Gastroesophageal sphincter (tissue), 4 donors: ENCODE data around the gene GDF3. TPM values are rescaled to one million over a fixed set of nuclear protein-coding genes. Genes with fewer than 3 reads are reported as not detected.
A peak's percentile ranks its signal among the peaks of the same experiment; 100 is the strongest.
"Not testable (repeated sequence)": the region's sequence is repeated elsewhere in the genome, so short reads cannot be mapped to it uniquely, and the experiment has no call there.

Experiments used
- ATAC-seq: fragments of 150-250 bp; one replicate; pipeline ENCODE4 v1.9.1; 2016; ENCODE audit warnings: mild to moderate bottlenecking, moderate library complexity
- H3K27ac ChIP-seq, 4 donors: fragments of 200-600 bp; sonication (generic) in 3 of 4; 1 replicate in 3 of 4; 2 replicates in 1 of 4; pipeline ENCODE4 v1.5.1; 2016 to 2019
- H3K27me3 ChIP-seq: fragments of 200-600 bp; sonication (generic); one replicate; pipeline ENCODE4 v1.5.1; 2019
- H3K36me3 ChIP-seq, 2 donors: fragments of 200-600 bp; sonication (generic); one replicate each; pipeline ENCODE4 v1.5.1; 2019; ENCODE audit warnings: control low read depth in 1 of 2
- H3K4me1 ChIP-seq, 3 donors: fragments of 200-600 bp; sonication (generic); 1 replicate in 2 of 3; 2 replicates in 1 of 3; pipeline ENCODE4 v1.5.1; 2016 to 2019; ENCODE audit warnings: control low read depth in 2 of 3
- H3K4me3 ChIP-seq, 2 donors: fragments of 200-600 bp; sonication (generic); one replicate each; pipeline ENCODE4 v1.5.1; 2019; ENCODE audit warnings: mild to moderate bottlenecking in 1 of 2, moderate library complexity in 1 of 2
- H3K9me3 ChIP-seq, 3 donors: fragments of 200-600 bp; sonication (generic); one replicate each; pipeline ENCODE4 v1.5.1; 2017 to 2019; ENCODE audit warnings: control low read depth in 2 of 3
- EP300 ChIP-seq: sonication (generic); formaldehyde crosslinking; IDR thresholded peaks from one replicate; pipeline ENCODE4 v1.6.1; 2017; ENCODE audit warnings: antibody characterized with exemption, mild to moderate bottlenecking
- POLR2A ChIP-seq, 2 donors: fragments of 450-650 bp; IDR thresholded peaks; one replicate each; pipeline ENCODE4 v1.6.1; 2017; ENCODE audit warnings: antibody characterized with exemption in 2 of 2, mild to moderate bottlenecking in 2 of 2, moderate library complexity in 1 of 2
- POLR2AphosphoS5 ChIP-seq: sonication (generic); formaldehyde crosslinking; IDR thresholded peaks from one replicate; pipeline ENCODE4 v1.6.1; 2017; ENCODE audit warnings: antibody characterized with exemption
- WGBS, 2 donors: methylation state at CpG; one replicate each; pipeline ENCODE4 v1.1.5; 2018; ENCODE audit warnings: low coverage in 1 of 2; 5-methylcytosine and 5-hydroxymethylcytosine counted together
- total RNA-seq, 4 donors: library from RNA; depleted of rRNA; stranded (reverse); fragments of >200 nt; gene quantifications; one replicate each; pipeline ENCODE4 v1.1.0, GENCODE V29; 2016
- TF ChIP-seq, protein P1 (sequence below), 4 experiments: fragments of 200-600 bp in 2 of 4; fragments of 450-650 bp in 2 of 4; sonication (generic) in 1 of 4; IDR thresholded peaks; one replicate each; pipeline ENCODE4 v1.5.1; 2017 to 2019; ENCODE audit warnings: antibody characterized with exemption in 4 of 4, mild to moderate bottlenecking in 2 of 4, moderate library complexity in 2 of 4

GDF3 gene
- total RNA-seq, 4 donors from 2014 or later: not detected

DNA sequence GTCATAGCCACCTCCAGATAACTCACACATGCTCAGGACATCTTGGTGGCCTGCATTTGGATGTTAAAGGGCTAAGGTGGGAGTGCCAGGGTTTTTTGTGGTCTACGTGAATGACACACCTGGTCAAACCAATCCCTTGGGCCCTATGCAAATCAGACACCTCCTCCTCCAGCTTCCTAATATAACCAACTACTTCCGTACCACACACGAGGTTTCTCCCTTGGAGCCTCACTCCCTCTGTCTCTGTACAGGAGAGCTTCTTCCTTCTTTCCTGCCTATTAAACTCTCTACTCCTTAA is 49.4 kb downstream of the GDF3 start:
- TF ChIP-seq POLR2A (IDR thresholded peaks at IDR 0.05) (no peak), POLR2AphosphoS5 (no peak), EP300 (no peak)
- TF ChIP-seq, protein P1, sequence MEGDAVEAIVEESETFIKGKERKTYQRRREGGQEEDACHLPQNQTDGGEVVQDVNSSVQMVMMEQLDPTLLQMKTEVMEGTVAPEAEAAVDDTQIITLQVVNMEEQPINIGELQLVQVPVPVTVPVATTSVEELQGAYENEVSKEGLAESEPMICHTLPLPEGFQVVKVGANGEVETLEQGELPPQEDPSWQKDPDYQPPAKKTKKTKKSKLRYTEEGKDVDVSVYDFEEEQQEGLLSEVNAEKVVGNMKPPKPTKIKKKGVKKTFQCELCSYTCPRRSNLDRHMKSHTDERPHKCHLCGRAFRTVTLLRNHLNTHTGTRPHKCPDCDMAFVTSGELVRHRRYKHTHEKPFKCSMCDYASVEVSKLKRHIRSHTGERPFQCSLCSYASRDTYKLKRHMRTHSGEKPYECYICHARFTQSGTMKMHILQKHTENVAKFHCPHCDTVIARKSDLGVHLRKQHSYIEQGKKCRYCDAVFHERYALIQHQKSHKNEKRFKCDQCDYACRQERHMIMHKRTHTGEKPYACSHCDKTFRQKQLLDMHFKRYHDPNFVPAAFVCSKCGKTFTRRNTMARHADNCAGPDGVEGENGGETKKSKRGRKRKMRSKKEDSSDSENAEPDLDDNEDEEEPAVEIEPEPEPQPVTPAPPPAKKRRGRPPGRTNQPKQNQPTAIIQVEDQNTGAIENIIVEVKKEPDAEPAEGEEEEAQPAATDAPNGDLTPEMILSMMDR (IDR thresholded peaks at IDR 0.05): no peak
- no peak for ATAC-seq

DNA sequence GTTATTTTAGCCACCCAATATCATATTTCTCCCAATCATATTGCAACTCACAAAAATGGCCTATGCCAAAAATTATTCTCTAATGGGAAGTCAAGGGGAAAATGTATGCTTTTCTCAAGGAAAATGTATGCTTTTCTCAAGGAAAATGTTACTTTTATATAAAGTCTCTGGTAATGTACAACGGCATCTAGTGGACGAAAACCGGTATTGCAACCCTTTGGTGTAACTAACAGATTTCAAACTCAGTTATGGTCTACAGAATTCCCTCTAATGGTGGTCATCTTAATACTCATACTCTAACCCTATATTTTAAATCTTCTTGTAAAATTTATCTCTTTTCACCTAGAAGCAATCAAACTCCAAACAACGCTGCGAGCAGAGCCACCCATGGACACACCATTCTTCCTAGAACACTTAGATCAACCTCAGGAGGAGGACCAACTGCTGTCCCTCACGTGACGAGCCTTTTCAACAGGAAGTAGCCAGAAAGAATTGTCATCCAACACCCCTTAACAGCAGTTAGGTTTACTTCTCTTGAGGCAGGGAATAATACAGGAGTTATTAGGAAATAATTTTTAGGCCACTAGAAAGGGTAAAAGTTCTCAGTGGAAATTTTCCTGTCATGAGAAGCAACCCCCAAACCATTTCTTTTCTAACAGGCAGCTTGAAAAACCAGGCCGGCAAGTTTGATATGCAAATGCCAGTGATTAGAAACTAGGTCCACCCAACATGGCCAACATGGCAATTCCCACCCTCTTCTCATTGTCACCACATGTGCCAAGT is 50.0 kb downstream of the GDF3 start:
- ATAC-seq: no peak
- TF ChIP-seq, protein P1 (IDR thresholded peaks at IDR 0.05): peak; percentile 63 to 84 (median 76)
- no peak for TF ChIP-seq POLR2A (IDR thresholded peaks at IDR 0.05)
- Histone ChIP-seq H3K36me3 (no peaks in the 10 kb centered on the region), H3K27me3 (peaks cover 7% of the 10 kb centered on the region), H3K4me1 (no peaks in the 10 kb centered on the region), H3K9me3 (no peaks in the 10 kb centered on the region), H3K27ac (no peak overlapping the region), H3K4me3 (no peak overlapping the region)
- 21 to 31% methylated on average over 6 to 8 of the region's 8 CpGs for WGBS, 2 donors

More for the DNA sequence above, 49.4 kb downstream of the GDF3 start:
- no peaks in the 10 kb centered on the region for H3K9me3 ChIP-seq
- no peak overlapping the region for H3K4me3 ChIP-seq
- WGBS, 2 donors: 68 to 72% methylated on average over 3 of the region's 3 CpGs
- H3K36me3 ChIP-seq: no peaks in the 10 kb centered on the region
- peaks cover 7% of the 10 kb centered on the region for H3K27me3 ChIP-seq
- no peaks in the 10 kb centered on the region for H3K4me1 ChIP-seq
- H3K27ac ChIP-seq: no peak overlapping the region

DNA sequence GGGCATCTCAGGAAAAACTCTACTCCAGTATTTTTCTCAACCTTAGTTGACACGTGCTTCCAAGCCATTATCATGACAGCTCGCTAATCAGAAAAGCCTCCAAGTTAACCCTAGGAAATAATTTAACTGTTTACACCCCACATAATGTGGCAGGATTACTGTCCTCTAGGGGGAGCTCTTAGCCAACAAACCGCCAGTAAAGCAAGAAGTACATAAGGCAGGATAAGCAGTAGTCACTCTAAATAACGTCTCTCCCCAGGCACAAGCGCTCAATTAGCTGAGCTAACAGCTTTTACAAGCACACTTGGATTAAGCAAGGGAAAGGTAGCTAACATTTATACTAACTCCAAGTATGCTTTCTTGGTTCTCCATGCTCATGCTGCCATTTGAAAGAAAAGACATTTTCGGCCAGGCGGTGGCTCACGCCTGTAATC is 52.7 kb downstream of the GDF3 start:
- Histone ChIP-seq H3K27me3 (peaks cover 15% of the 10 kb centered on the region), H3K27ac (no peak overlapping the region), H3K36me3 (no peaks in the 10 kb centered on the region), H3K4me1 (peaks cover 0 to 13% (median 0%) of the 10 kb centered on the region in 3 donors), H3K4me3 (no peak overlapping the region), H3K9me3 (no peaks in the 10 kb centered on the region)
- TF ChIP-seq, protein P1 (IDR thresholded peaks at IDR 0.05): peak in 1 of 4 experiments; percentile 28
- TF ChIP-seq EP300: no peak
- no peak for ATAC-seq
- 55 to 64% methylated on average over 5 to 8 of the region's 8 CpGs for WGBS, 2 donors

DNA sequence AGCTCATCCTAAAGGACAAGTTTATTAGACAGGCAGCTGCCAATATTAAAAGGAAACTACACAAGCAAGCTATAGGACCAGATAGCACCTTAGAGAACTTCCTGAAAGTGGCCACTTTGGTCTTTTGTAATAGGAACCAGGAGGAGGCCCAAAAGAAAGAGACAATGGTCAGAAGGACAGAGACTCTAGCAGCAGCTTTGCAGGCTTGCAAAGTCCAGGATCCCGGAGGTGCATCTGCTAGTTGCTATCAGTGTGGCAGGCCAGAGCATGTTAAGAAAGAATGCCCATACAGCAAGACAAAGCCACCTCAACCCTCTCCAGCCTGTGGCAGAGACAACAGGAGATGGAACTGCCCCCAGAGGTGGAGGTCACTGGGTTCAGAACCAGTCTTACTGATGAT is 53.3 kb downstream of the GDF3 start:
- no peak overlapping the region for H3K4me3 ChIP-seq
- H3K36me3 ChIP-seq: no peaks in the 10 kb centered on the region
- H3K9me3 ChIP-seq: no peaks in the 10 kb centered on the region
- H3K27me3 ChIP-seq: peaks cover 18% of the 10 kb centered on the region
- H3K27ac ChIP-seq: no peak overlapping the region
- TF ChIP-seq POLR2A (IDR thresholded peaks at IDR 0.05): no peak
- 75% methylated on average over 1 of the region's 1 CpG; no CpG with 5 or more reads in 1 of the 2 donors for WGBS, 2 donors
- no peak for ATAC-seq
- peaks cover 0 to 13% (median 0%) of the 10 kb centered on the region in 3 donors for H3K4me1 ChIP-seq

DNA sequence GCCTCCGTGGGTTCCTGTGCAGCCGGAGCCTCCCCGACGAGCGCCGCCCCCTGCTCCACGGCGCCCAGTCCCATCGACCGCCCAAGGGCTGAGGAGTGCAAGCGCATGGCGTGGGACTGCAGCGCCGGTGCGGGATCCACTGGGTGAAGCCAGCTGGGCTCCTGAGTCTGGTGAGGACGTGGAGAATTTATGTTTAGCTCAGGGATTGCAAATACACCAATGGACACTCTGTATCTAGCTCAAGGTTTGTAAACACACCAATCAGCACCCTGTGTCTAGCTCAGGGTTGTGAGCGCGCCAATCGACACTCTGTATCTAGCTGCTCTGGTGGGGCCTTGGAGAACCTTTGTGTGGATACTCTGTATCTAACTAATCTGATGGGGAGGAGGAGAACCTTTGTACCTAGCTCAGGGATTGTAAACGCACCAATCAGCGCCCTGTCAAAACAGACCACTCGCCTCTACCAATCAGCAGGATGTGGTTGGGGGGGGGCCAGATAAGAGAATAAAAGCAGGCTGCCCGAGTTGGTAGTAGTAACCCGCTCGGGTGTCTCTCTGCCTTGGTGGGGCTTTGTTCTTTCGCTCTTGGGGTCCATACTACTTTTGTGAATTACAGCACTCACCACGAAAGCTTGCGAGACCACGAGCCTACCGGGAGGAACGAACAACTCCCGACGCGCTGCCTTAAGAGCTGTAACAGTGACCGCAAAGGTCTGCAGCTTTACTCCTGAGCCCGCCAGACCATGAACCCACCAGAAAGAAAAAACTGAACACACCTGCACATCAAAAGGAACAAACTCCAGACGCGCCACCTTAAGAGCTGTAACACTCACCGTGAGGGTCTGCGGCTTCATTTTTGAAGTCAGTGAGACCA is 55.2 kb downstream of the GDF3 start:
- not testable (repeated sequence) for H3K36me3 ChIP-seq, H3K27ac ChIP-seq, H3K9me3 ChIP-seq, ATAC-seq
- Histone ChIP-seq H3K4me1 (peaks cover 0 to 13% (median 0%) of the 10 kb centered on the region in 3 donors), H3K27me3 (peaks cover 18% of the 10 kb centered on the region), H3K4me3 (peak overlapping the region; percentile 20 to 47)
- 73 to 100% methylated on average over 1 to 18 of the region's 40 CpGs for WGBS, 2 donors

Other genes with a start within 250 kb of the GDF3 start
- gene CD163, start 192.0 kb downstream of the GDF3 start, total RNA-seq: 100 to 1,000 TPM in 2 of 4 donors, 10 to 100 TPM in 2; 68.5 to 397 (median 218) TPM
- not detected for gene APOBEC1, start 29.9 kb downstream of the GDF3 start, total RNA-seq
- gene DPPA3, start 15.7 kb upstream of the GDF3 start, total RNA-seq: not detected
- not detected for gene CLEC4C, start 51.6 kb upstream of the GDF3 start, total RNA-seq
- gene NANOGNB, start 69.4 kb upstream of the GDF3 start, total RNA-seq: not detected
- 1 to 10 TPM in 1 of 4 donors, under 1 TPM in 2, not detected in 1; 0.08 to 2.3 (median 0.47) TPM for gene NANOG, start 93.6 kb upstream of the GDF3 start, total RNA-seq
- gene SLC2A14, start 177.1 kb upstream of the GDF3 start, total RNA-seq: 1 to 10 TPM in 2 of 4 donors, not detected in 2; 1.2 to 2.6 TPM
- 10 to 100 TPM; 11.5 to 46.6 (median 12.8) TPM for gene SLC2A3, start 240.4 kb upstream of the GDF3 start, total RNA-seq